H1 (cell line): ENCODE measurements around the gene DIAPH2. TPM values are rescaled to one million over a fixed set of nuclear protein-coding genes. Genes with fewer than 3 reads are reported as not detected.

Experiments
- CTCF ChIA-PET: fragments of 300-600 bp; sonication (Branson Sonifier 250); formaldehyde crosslinking; loops from one replicate; lab custom pipeline; 2021; ENCODE audit not compliant: partially characterized antibody; lab: Charles Lee
- POLR2A ChIA-PET: fragments of 300-600 bp; sonication (Branson Sonifier 250); formaldehyde crosslinking; loops from one replicate; lab custom pipeline; 2021; ENCODE audit warnings: inconsistent platforms; ENCODE audit not compliant: partially characterized antibody; lab: Charles Lee
- DNase-seq, 2 experiments: peaks; one replicate each; pipeline versions ENCODE4 v3.0.0 to v3.0.0-alpha.2; 2010 to 2022; ENCODE audit warnings: low spot score in 2 of 2, low read depth in 1 of 2, mixed read lengths in 1 of 2
- FAIRE-seq: peaks from 2 replicates; lab custom pipeline; 2011; peaks lifted over from hg19 to GRCh38; lab: Jason Lieb, UNC
- H2AFZ ChIP-seq: 2 replicates; pipeline ENCODE4 v1.8.1; 2012; ENCODE audit warnings: low read length, inconsistent platforms
- H2AK5ac ChIP-seq: 2 replicates; pipeline ENCODE4 v1.6.1; 2013; ENCODE audit warnings: low read depth, low read length
- H2BK120ac ChIP-seq: replicated peaks from 2 replicates; pipeline ENCODE3; 2013; ENCODE audit warnings: low read depth, low read length, inconsistent platforms
- H2BK12ac ChIP-seq: 2 replicates; pipeline ENCODE4 v1.6.1; 2013; ENCODE audit warnings: low read depth, low read length
- H2BK15ac ChIP-seq: 2 replicates; pipeline ENCODE4 v1.6.1; 2013; ENCODE audit warnings: low read length
- H2BK20ac ChIP-seq: 2 replicates; pipeline ENCODE4 v1.6.1; 2013; ENCODE audit warnings: low read length
- H2BK5ac ChIP-seq: 2 replicates; pipeline ENCODE4 v1.6.1; 2013; ENCODE audit warnings: low read depth, low read length
- H3K14ac ChIP-seq: 2 replicates; pipeline ENCODE4 v1.6.1; 2013; ENCODE audit warnings: inconsistent platforms; ENCODE audit not compliant: insufficient read length
- H3K18ac ChIP-seq: 2 replicates; pipeline ENCODE4 v1.6.1; 2013; ENCODE audit warnings: low read length; ENCODE audit errors: extremely low read depth
- H3K23ac ChIP-seq: 2 replicates; pipeline ENCODE4 v1.6.1; 2013; ENCODE audit warnings: inconsistent platforms; ENCODE audit not compliant: insufficient read length
- H3K23me2 ChIP-seq: 2 replicates; pipeline ENCODE4 v1.6.1; 2013; ENCODE audit warnings: low read depth, low read length
- H3K27ac ChIP-seq: 2 replicates; pipeline ENCODE4 v1.6.1; 2011; ENCODE audit warnings: low read depth, low read length, inconsistent platforms
- H3K27me3 ChIP-seq, 4 experiments: replicated peaks in 1 of 4; 1 replicate in 1 of 4; 2 replicates in 3 of 4; pipeline versions ENCODE4 v1.6.1 to v1.8.1; 2011 to 2013; ENCODE audit warnings: low read length in 3 of 4, mild to moderate bottlenecking in 3 of 4, inconsistent platforms in 2 of 4, mixed read lengths in 2 of 4, moderate library complexity in 1 of 4; ENCODE audit not compliant: control insufficient read depth in 3 of 4, insufficient read depth in 3 of 4; ENCODE audit errors: extremely low read depth in 1 of 4
- H3K36me3 ChIP-seq, 4 experiments: 2 replicates each; pipeline versions ENCODE4 v1.6.1 to v1.8.1; 2011 to 2013; ENCODE audit warnings: mild to moderate bottlenecking in 4 of 4, low read length in 3 of 4, moderate library complexity in 2 of 4, control low read depth in 1 of 4, inconsistent platforms in 1 of 4; ENCODE audit not compliant: insufficient read depth in 4 of 4, control insufficient read depth in 2 of 4
- H3K4ac ChIP-seq: replicated peaks from 2 replicates; pipeline ENCODE3; 2013; ENCODE audit warnings: low read length, low read depth, mixed read lengths, inconsistent platforms; ENCODE audit not compliant: insufficient read length
- H3K4me1 ChIP-seq, 4 experiments: replicated peaks in 1 of 4; 1 replicate in 1 of 4; 2 replicates in 3 of 4; pipeline versions ENCODE4 v1.6.1 to v1.8.1; 2011 to 2013; ENCODE audit warnings: low read length in 3 of 4, inconsistent platforms in 2 of 4, mixed read lengths in 1 of 4; ENCODE audit not compliant: insufficient read depth in 4 of 4, control insufficient read depth in 3 of 4
- H3K4me2 ChIP-seq, 2 experiments: 2 replicates each; pipeline versions ENCODE4 v1.6.1 to v1.8.1; 2011 to 2013; ENCODE audit warnings: low read depth in 2 of 2, low read length in 2 of 2, control low read depth in 1 of 2, inconsistent platforms in 1 of 2, mild to moderate bottlenecking in 1 of 2; ENCODE audit not compliant: insufficient read depth in 1 of 2
- H3K4me3 ChIP-seq, 4 experiments: fragments of 200-600, 300-600 bp in 1 of 4; sonication (generic), shearing (Covaris generic), sonication (Bioruptor Twin) in 1 of 4; 2 replicates each; pipeline versions ENCODE4 v1.5.1 to v1.8.1; 2011 to 2016; ENCODE audit warnings: low read length in 4 of 4, low read depth in 3 of 4, control low read depth in 2 of 4, inconsistent platforms in 2 of 4, mild to moderate bottlenecking in 2 of 4, mixed read lengths in 1 of 4, moderate library complexity in 1 of 4; ENCODE audit not compliant: insufficient read depth in 2 of 4; ENCODE audit errors: extremely low read depth in 1 of 4
- H3K56ac ChIP-seq: replicated peaks from 2 replicates; pipeline ENCODE3; 2013; ENCODE audit warnings: low read depth, mild to moderate bottlenecking, mixed read lengths, low read length, inconsistent platforms; ENCODE audit not compliant: insufficient read length
- H3K79me1 ChIP-seq: 2 replicates; pipeline ENCODE4 v1.6.1; 2013; ENCODE audit warnings: low read depth, low read length, control low read depth
- H3K79me2 ChIP-seq, 2 experiments: 2 replicates each; pipeline versions ENCODE4 v1.6.1 to v1.8.1; 2012 to 2013; ENCODE audit warnings: low read length in 2 of 2, mild to moderate bottlenecking in 2 of 2, inconsistent platforms in 1 of 2; ENCODE audit not compliant: insufficient read depth in 2 of 2, control insufficient read depth in 1 of 2
- H3K9ac ChIP-seq, 4 experiments: replicated peaks in 1 of 4; 1 replicate in 1 of 4; 2 replicates in 3 of 4; pipeline versions ENCODE4 v1.6.1 to v1.8.1; 2011 to 2013; ENCODE audit warnings: low read depth in 3 of 4, low read length in 3 of 4, control low read depth in 2 of 4, mild to moderate bottlenecking in 2 of 4, moderate library complexity in 2 of 4, inconsistent platforms in 1 of 4; ENCODE audit errors: extremely low read depth in 1 of 4
- H3K9me3 ChIP-seq, 2 experiments: 2 replicates each; pipeline versions ENCODE4 v1.6.1 to v1.8.1; 2012 to 2013; ENCODE audit warnings: mild to moderate bottlenecking in 2 of 2, moderate library complexity in 2 of 2, control low read depth in 1 of 2, inconsistent platforms in 1 of 2, low read depth in 1 of 2, low read length in 1 of 2, mixed read lengths in 1 of 2; ENCODE audit not compliant: insufficient read depth in 2 of 2
- H4K20me1 ChIP-seq, 2 experiments: replicated peaks in 1 of 2; 2 replicates each; pipeline versions ENCODE3 to v1.8.1; 2011 to 2013; ENCODE audit warnings: inconsistent platforms in 2 of 2, low read length in 2 of 2, mild to moderate bottlenecking in 1 of 2; ENCODE audit not compliant: insufficient read depth in 2 of 2, control insufficient read depth in 1 of 2
- H4K5ac ChIP-seq: 2 replicates; pipeline ENCODE4 v1.6.1; 2013; ENCODE audit warnings: low read length, low read depth, mixed read lengths, inconsistent platforms; ENCODE audit not compliant: insufficient read length
- H4K8ac ChIP-seq: 2 replicates; pipeline ENCODE4 v1.8.0; 2013; ENCODE audit warnings: mild to moderate bottlenecking, moderate library complexity, low read length, inconsistent platforms; ENCODE audit not compliant: insufficient read depth; ENCODE audit errors: extremely low read depth
- H4K91ac ChIP-seq: replicated peaks from 2 replicates; pipeline ENCODE3; 2013; ENCODE audit warnings: low read length, mixed read lengths, inconsistent platforms; ENCODE audit not compliant: insufficient read length
- BCL11A ChIP-seq, 2 experiments: IDR thresholded peaks; one replicate each; pipeline ENCODE4 v1.6.1; 2011; ENCODE audit warnings: low read depth in 2 of 2, low read length in 2 of 2, mild to moderate bottlenecking in 2 of 2
- EGR1 ChIP-seq: IDR thresholded peaks from 2 replicates; pipeline ENCODE4 v1.6.1; 2011; ENCODE audit warnings: low read depth, low read length, borderline replicate concordance
- FOSL1 ChIP-seq: IDR thresholded peaks from 2 replicates; pipeline ENCODE4 v1.6.1; 2011; ENCODE audit warnings: mild to moderate bottlenecking, low read depth, low read length, moderate library complexity; ENCODE audit not compliant: insufficient read depth
- GABPA ChIP-seq: IDR thresholded peaks from 2 replicates; pipeline ENCODE4 v1.6.1; 2011; ENCODE audit warnings: mild to moderate bottlenecking, low read length, moderate library complexity, borderline replicate concordance; ENCODE audit not compliant: insufficient read depth
- HDAC6 ChIP-seq: IDR thresholded peaks from one replicate; pipeline ENCODE4 v1.7.1; 2012; ENCODE audit warnings: low read depth, mild to moderate bottlenecking, inconsistent platforms, low read length, moderate library complexity
- KDM4A ChIP-seq: IDR thresholded peaks from one replicate; pipeline ENCODE4 v1.7.1; 2012; ENCODE audit warnings: low read depth, mild to moderate bottlenecking, moderate library complexity, low read length, inconsistent platforms; ENCODE audit not compliant: severe bottlenecking
- NANOG ChIP-seq: IDR thresholded peaks from 2 replicates; pipeline ENCODE4 v1.6.1; 2011; ENCODE audit warnings: low read length, low read depth, mild to moderate bottlenecking, inconsistent platforms; ENCODE audit not compliant: insufficient read depth, poor library complexity, severe bottlenecking
- POLR2A ChIP-seq, 2 experiments: IDR thresholded peaks; 1 replicate in 1 of 2; 2 replicates in 1 of 2; pipeline ENCODE4 v1.6.1; 2011; ENCODE audit warnings: low read depth in 2 of 2, low read length in 2 of 2, mild to moderate bottlenecking in 2 of 2; ENCODE audit errors: control extremely low read depth in 1 of 2
- SAP30 ChIP-seq: fragments of 300-600 bp; sonication (generic); IDR thresholded peaks from 2 replicates; pipeline ENCODE4 v1.7.1; 2012; ENCODE audit warnings: low read length, moderate library complexity, mild to moderate bottlenecking, inconsistent platforms; ENCODE audit not compliant: insufficient read depth, insufficient replicate concordance
- SIN3A ChIP-seq, 2 experiments: IDR thresholded peaks in 1 of 2; conservative IDR thresholded peaks in 1 of 2; 2 replicates each; pipeline ENCODE4 v1.6.1; 2011 to 2012; ENCODE audit warnings: low read length in 2 of 2, improper control_type of control experiment in 1 of 2, low read depth in 1 of 2, mild to moderate bottlenecking in 1 of 2
- WGBS, 2 experiments: shearing (Covaris generic) in 1 of 2; methylation state at CpG; one replicate each; pipeline versions ENCODE4 v1.1.6 to v1.1.7; 2013 to 2015; ENCODE audit warnings: low lambda C conversion rate in 2 of 2, mixed read lengths in 2 of 2, inconsistent platforms in 1 of 2, low coverage in 1 of 2, missing lambda C conversion rate in 1 of 2; ENCODE audit not compliant: insufficient replicate concordance in 2 of 2, insufficient coverage in 1 of 2, insufficient read length in 1 of 2; ENCODE audit errors: extremely low coverage in 1 of 2, missing lambda C conversion rate in 1 of 2; 5-methylcytosine and 5-hydroxymethylcytosine counted together
- polyA plus RNA-seq, 7 experiments: library from polyadenylated mRNA; depleted of rRNA in 3 of 7; stranded (reverse) in 5 of 7; unstranded in 2 of 7; fragments of >200 nt in 5 of 7; fragments of 200-250 nt in 2 of 7; gene quantifications; 1 replicate in 5 of 7; 2 replicates in 1 of 7; 4 replicates in 1 of 7; pipeline versions ENCODE4 v1.2.1 to v1.2.3, GENCODE V29; 2011 to 2013; ENCODE audit warnings: missing spikeins in 2 of 7, mixed read lengths in 2 of 7
- total RNA-seq: library from RNA; stranded (reverse); fragmentation: NEBNext Ultra II Directional; extraction: Animal tissue kit (Norgen Biotek cat#: 25700); gene quantifications from 2 replicates; pipeline ENCODE4 v1.2.1, GENCODE V29; 2021

DIAPH2 gene
- total and polyA plus RNA-seq, 2 of the 8 experiments (the other 6 are each of a cell fraction or from before 2014, with no cell fraction given), result 4.4 to 24.3 TPM

- Histone ChIP-seq H4K20me1 (no peaks in the 10 kb centered on the region), H2BK5ac (no peak overlapping the region), H3K27me3 (no peaks in the 10 kb centered on the region), H3K79me1 (no peaks in the 10 kb centered on the region), H3K23me2 (no peaks in the 10 kb centered on the region), H3K27ac (no peak overlapping the region), H3K9me3 (no peaks in the 10 kb centered on the region), H3K56ac (no peak overlapping the region), H2BK15ac (no peak overlapping the region), H3K4ac (no peak overlapping the region), H3K4me1 (peaks cover 0 to 6% (median 2%) of the 10 kb centered on the region in 4 experiments; a peak in 1 of 7 replicates), H3K18ac (no peak overlapping the region), H3K4me3 (no peak overlapping the region), H2AK5ac (no peak overlapping the region), H3K14ac (no peak overlapping the region), H4K91ac (no peak overlapping the region), H4K8ac (no peak overlapping the region), H2AFZ (no peak overlapping the region), H3K36me3 (no peaks in the 10 kb centered on the region), H2BK120ac (no peak overlapping the region), H2BK20ac (no peak overlapping the region), H3K9ac (no peak overlapping the region), H4K5ac (no peak overlapping the region), H3K79me2 (no peaks in the 10 kb centered on the region), H3K23ac (no peak overlapping the region), H3K4me2 (no peak overlapping the region), H2BK12ac (no peak overlapping the region)
- CTCF ChIA-PET, result no interaction called here
- no peak for TF ChIP-seq NANOG
- no peak for TF ChIP-seq HDAC6
- TF ChIP-seq BCL11A (IDR thresholded peaks at IDR 0.05; ENCODE audit: low read depth in 2 of 2, low read length in 2 of 2), result no peak
- no peak for TF ChIP-seq POLR2A (IDR thresholded peaks at IDR 0.05; ENCODE audit: control extremely low read depth in 1 of 2, low read depth in 2 of 2, low read length in 2 of 2)
- no peak for TF ChIP-seq SAP30
- TF ChIP-seq KDM4A, result no peak
- TF ChIP-seq GABPA, result no peak
- TF ChIP-seq SIN3A (conservative IDR thresholded peaks at IDR 0.05 in 1 of 2, IDR thresholded peaks at IDR 0.05 in 1 of 2; ENCODE audit: low read depth in 1 of 2, low read length in 2 of 2), result no peak
- no peak for TF ChIP-seq EGR1
- TF ChIP-seq FOSL1, result no peak
- no peak for FAIRE-seq
- WGBS, 2 experiments, result 96% methylated on average over 2 of the region's 2 CpGs; no CpG with 5 or more reads in 1 of the 2 experiments
- no peak for DNase-seq
- POLR2A ChIA-PET, result no interaction called here
These were observed 514.9 kb downstream of the DIAPH2 start for GRCh38 chrX:97199501-97199900.
